ENCODE measurements around the gene ARL15.

Gene ARL15

GRCh38 chr5:54323495-54323894 is 13.1 kb upstream of the ARL15 start:
- Histone ChIP-seq H3K27me3 (ENCODE audit: insufficient read depth, poor library complexity, severe bottlenecking) (peaks cover 9% of the 10 kb centered on the region), H3K27ac (replicated peaks) (no peak overlapping the region)
- no peak for DNase-seq (ENCODE audit: low read depth in 1 of 2, low spot score in 1 of 2)

GRCh38 chr5:54320256-54320655 is 9.9 kb upstream of the ARL15 start:
- Histone ChIP-seq H3K27ac (replicated peaks) (no peak overlapping the region), H3K4me3 (replicated peaks; ENCODE audit: insufficient read depth, low read length) (no peak overlapping the region), H3K27me3 (ENCODE audit: insufficient read depth, poor library complexity, severe bottlenecking) (peaks cover 8% of the 10 kb centered on the region)
- no peak for TF ChIP-seq CTCF (IDR thresholded peaks at IDR 0.05; ENCODE audit: insufficient read depth, low read length)
- no peak for TF ChIP-seq REST (IDR thresholded peaks at IDR 0.05; ENCODE audit: insufficient replicate concordance, low read depth)
- no peak for TF ChIP-seq SPI1 (IDR thresholded peaks at IDR 0.05; ENCODE audit: borderline replicate concordance, low read depth)
- TF ChIP-seq POLR2AphosphoS5 (IDR thresholded peaks at IDR 0.05; ENCODE audit: low read depth), result no peak
- TF ChIP-seq GABPA (IDR thresholded peaks at IDR 0.05; ENCODE audit: low read depth), result no peak
- no peak for DNase-seq (ENCODE audit: low read depth in 1 of 2, low spot score in 1 of 2)

More at GRCh38 chr5:54323495-54323894, 13.1 kb upstream of the ARL15 start:
- no peak overlapping the region for H3K4me3 ChIP-seq (replicated peaks; ENCODE audit: insufficient read depth, low read length)
- no peak for TF ChIP-seq CTCF (IDR thresholded peaks at IDR 0.05; ENCODE audit: insufficient read depth, low read length)
- TF ChIP-seq SPI1 (IDR thresholded peaks at IDR 0.05; ENCODE audit: borderline replicate concordance, low read depth), result no peak
- TF ChIP-seq GABPA (IDR thresholded peaks at IDR 0.05; ENCODE audit: low read depth), result no peak

GRCh38 chr5:54317511-54318260 is 7.3 kb upstream of the ARL15 start:
- DNase-seq (ENCODE audit: low read depth in 1 of 2, low spot score in 1 of 2), result no peak
- Histone ChIP-seq H3K27me3 (ENCODE audit: insufficient read depth, poor library complexity, severe bottlenecking) (peaks cover 8% of the 10 kb centered on the region), H3K4me3 (replicated peaks; ENCODE audit: insufficient read depth, low read length) (no peak overlapping the region), H3K27ac (replicated peaks) (no peak overlapping the region)
- TF ChIP-seq GABPA (IDR thresholded peaks at IDR 0.05; ENCODE audit: low read depth) (no peak), CTCF (IDR thresholded peaks at IDR 0.05; ENCODE audit: insufficient read depth, low read length) (no peak), SPI1 (IDR thresholded peaks at IDR 0.05; ENCODE audit: borderline replicate concordance, low read depth) (no peak), REST (IDR thresholded peaks at IDR 0.05; ENCODE audit: insufficient replicate concordance, low read depth) (no peak), POLR2AphosphoS5 (IDR thresholded peaks at IDR 0.05; ENCODE audit: low read depth) (no peak)
